SJCRH30 (cell line): ENCODE measurements around the gene IL17C. TPM values are rescaled to one million over a fixed set of nuclear protein-coding genes. Genes with fewer than 3 reads are reported as not detected.
"Not testable (repeated sequence)": the region's sequence is repeated elsewhere in the genome, so short reads cannot be mapped to it uniquely, and the experiment has no call there.

ENCODE experiments used
- DNase-seq, 2 experiments: peaks; one replicate each; pipeline ENCODE4 v3.0.0-alpha.2; 2015 to 2020
- H3K27ac ChIP-seq: fragments of 250-450 bp; sonication (Bioruptor Pico); 2 replicates; pipeline ENCODE4 v1.5.1; 2020; ENCODE audit warnings: mild to moderate bottlenecking, moderate library complexity
- H3K27me3 ChIP-seq: fragments of 250-450 bp; sonication (Bioruptor Pico); 2 replicates; pipeline ENCODE4 v1.5.1; 2020; ENCODE audit warnings: mild to moderate bottlenecking, moderate library complexity
- H3K36me3 ChIP-seq: fragments of 250-450 bp; sonication (Bioruptor Pico); 2 replicates; pipeline ENCODE4 v1.5.1; 2020; ENCODE audit warnings: mild to moderate bottlenecking, moderate library complexity
- H3K4me1 ChIP-seq: fragments of 250-450 bp; sonication (Bioruptor Pico); 2 replicates; pipeline ENCODE4 v1.5.1; 2020; ENCODE audit warnings: mild to moderate bottlenecking, moderate library complexity
- H3K4me3 ChIP-seq: fragments of 250-450 bp; sonication (Bioruptor Pico); 2 replicates; pipeline ENCODE4 v1.5.1; 2020; ENCODE audit warnings: mild to moderate bottlenecking, moderate library complexity
- H3K9me3 ChIP-seq: fragments of 250-450 bp; sonication (Bioruptor Pico); replicated peaks from 2 replicates; pipeline ENCODE4 v1.5.1; 2020; ENCODE audit warnings: mild to moderate bottlenecking, moderate library complexity
- total RNA-seq: library from RNA; depleted of rRNA; stranded (reverse); fragments of >200 nt; shearing (Covaris generic); gene quantifications from 2 replicates; pipeline ENCODE4 v1.2.3, GENCODE V29; 2014

The IL17C gene
- total RNA-seq, 1 experiment from 2014 or later, result not detected

DNA sequence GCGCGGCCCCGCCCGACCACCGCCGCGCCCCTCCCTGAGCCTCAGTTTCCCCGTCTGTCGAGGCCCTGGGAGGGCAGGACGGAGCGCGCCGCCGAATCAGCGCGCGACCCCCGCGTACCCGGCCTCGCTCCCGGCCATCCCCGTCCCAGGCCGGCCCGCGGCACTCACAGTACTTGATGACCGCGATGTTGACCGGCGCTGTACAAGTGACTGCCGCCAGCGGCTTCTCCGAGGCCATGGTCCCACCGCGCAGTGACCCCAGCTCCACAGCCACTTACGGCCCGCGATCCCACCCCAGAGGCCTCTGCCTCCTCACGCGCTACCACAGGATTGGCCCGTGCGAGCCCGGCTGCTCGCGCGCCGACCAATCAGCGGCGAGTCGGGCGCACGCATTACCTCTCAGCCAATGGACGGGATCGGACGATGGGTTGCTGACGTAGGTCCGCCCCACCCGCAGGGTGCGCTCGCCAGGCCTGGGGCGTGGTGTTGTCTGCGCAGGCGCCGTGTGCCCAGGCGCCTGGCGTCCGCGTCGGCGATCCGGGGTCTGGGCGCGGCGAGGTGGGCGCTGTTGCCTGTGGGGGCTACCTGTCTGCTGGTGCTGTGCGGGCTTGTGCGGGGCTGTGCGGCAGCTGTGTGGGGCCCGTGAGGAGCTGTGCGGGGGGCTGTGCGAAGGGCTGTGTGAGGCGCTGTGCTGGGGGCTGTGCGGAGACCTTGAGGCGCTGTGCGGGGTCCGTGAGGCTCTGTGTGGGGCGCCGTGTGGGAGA is 24.7 kb downstream of the IL17C start, which contains the start of gene MVD:
Gene MVD (minus strand): TSS at position 249 of the 764 bp plus-strand sequence. CDS start 11 bp downstream, at position 238.
- Histone ChIP-seq H3K4me1 (no peaks in the 10 kb centered on the region), H3K27ac (no peak within 1 kb of the TSS; the same call in 1 of the 2 replicates), H3K27me3 (no peaks in the 10 kb centered on the region), H3K4me3 (peak within 1 kb of the TSS; percentile 87), H3K9me3 (no peaks in the 10 kb centered on the region), H3K36me3 (no peaks in the 10 kb centered on the region)
- DNase-seq, result peak; percentile 93 to 94

DNA sequence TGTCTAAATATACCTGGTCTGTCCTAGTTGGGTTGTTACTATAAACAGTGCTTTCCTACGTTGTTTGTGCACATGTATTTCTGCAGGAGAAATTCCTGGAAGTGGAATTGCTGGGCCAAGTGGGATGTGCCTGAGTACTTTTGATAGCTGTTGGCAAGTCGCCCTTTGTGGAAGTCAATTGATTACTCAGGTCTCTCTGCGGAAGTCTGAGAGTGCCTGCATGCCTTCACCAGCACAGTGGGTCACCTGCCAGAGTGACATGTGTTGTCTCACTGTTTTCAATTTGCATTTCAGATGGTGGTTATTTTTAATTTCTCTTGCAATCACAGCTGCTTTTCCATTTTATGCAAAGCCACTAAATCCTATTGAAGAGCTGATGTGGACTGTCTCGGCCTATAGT is 26.8 kb downstream of the IL17C start:
- no peaks in the 10 kb centered on the region for H3K36me3 ChIP-seq
- H3K27me3 ChIP-seq, result no peaks in the 10 kb centered on the region
- no peak overlapping the region for H3K4me3 ChIP-seq
- no peaks in the 10 kb centered on the region for H3K4me1 ChIP-seq
- DNase-seq, result no peak
- no peaks in the 10 kb centered on the region for H3K9me3 ChIP-seq
- no peak overlapping the region for H3K27ac ChIP-seq

DNA sequence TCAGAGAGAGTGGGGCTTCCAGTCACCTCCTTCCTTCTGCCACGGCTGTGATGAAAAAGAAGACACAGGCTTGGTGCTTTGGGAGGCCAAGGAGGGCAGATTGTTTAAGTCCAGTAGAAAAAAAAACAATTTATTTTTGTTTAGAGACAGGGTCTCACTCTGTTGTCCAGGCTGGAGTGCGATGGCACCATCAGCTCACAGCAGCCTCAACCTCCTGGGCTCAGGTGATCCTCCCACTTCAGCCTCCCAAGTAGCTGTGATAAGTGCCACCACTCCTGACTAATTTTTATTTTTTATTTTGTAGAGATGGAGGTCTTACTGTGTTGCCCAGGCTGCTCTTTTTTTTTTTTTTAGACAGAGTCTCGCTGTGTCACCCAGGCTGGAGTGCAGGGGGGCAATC is 27.2 kb downstream of the IL17C start:
- no peaks in the 10 kb centered on the region for H3K9me3 ChIP-seq
- no peaks in the 10 kb centered on the region for H3K36me3 ChIP-seq
- no peak overlapping the region for H3K4me3 ChIP-seq
- H3K27me3 ChIP-seq, result no peaks in the 10 kb centered on the region
- no peak overlapping the region for H3K27ac ChIP-seq
- H3K4me1 ChIP-seq, result no peaks in the 10 kb centered on the region
- DNase-seq, result no peak

DNA sequence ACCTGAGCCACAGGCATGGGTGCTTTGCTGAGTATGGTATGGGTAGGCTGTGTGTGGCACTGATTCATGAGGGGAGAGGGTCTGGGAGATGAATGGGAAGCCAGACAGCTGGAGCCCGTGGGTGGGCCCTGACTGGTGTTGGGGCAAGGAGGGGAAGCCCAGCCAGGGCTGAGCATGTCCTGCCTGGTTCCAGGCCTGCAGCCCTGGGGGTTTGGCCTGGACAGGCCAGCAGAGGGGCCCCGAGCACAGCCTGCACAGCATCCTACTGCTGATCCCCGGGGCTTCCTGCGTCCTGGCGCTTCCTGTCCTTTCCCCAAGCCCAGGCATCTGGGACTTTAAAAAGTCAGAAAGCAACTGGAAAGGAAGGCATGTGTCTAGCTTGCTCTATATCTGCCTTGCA is 29.1 kb downstream of the IL17C start:
- DNase-seq, result peak; percentile 36 to 37
- Histone ChIP-seq H3K9me3 (no peaks in the 10 kb centered on the region), H3K27ac (no peak overlapping the region), H3K4me3 (no peak overlapping the region), H3K27me3 (no peaks in the 10 kb centered on the region), H3K36me3 (no peaks in the 10 kb centered on the region), H3K4me1 (no peaks in the 10 kb centered on the region)

DNA sequence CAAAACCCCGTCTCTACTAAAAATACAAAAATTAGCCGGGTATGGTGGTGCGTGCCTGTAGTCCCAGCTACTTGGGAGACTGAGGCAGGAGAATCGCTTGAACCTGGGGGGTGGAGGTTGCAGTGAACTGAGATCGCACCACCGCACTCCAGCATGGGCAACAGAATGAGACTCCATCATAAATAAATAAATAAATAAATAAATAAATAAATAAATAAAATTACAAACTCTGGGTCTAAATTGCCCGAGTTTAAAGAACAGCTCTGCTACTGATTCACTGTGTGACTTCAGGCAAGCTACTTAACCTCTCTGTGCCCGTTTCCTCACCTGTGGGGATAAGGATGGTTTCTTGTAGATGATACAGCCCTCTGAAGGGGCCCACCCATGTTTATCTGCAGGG is 31.1 kb downstream of the IL17C start:
- not testable (repeated sequence) for H3K27ac ChIP-seq, H3K9me3 ChIP-seq

DNA sequence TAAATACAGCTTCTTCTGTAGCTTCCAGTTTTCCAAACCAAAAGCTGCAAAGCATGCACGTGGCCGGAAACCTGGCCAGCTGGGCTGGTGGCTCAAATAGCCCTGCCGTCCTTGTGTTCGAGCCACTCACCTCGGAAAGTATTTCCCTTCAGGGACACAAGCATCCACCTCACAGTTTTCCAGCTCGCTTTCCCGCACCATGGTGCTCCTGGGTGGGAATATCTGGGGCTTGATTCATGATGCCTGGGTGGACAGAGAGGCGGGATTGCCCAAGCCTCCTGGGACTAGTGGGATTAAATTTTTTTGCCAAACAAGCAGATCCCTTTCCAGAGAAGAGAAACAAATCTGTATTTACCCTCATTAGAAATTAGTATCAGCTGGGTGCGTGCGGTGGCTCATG is 31.6 kb downstream of the IL17C start:
- H3K27ac ChIP-seq, result no peak overlapping the region
- no peaks in the 10 kb centered on the region for H3K9me3 ChIP-seq
- DNase-seq, result no peak
- no peak overlapping the region for H3K4me3 ChIP-seq
- no peaks in the 10 kb centered on the region for H3K27me3 ChIP-seq
- no peaks in the 10 kb centered on the region for H3K36me3 ChIP-seq
- no peaks in the 10 kb centered on the region for H3K4me1 ChIP-seq

More for the DNA sequence above, 31.1 kb downstream of the IL17C start:
- H3K36me3 ChIP-seq, H3K4me3 ChIP-seq, H3K27me3 ChIP-seq, H3K4me1 ChIP-seq, DNase-seq: not testable (repeated sequence)

DNA sequence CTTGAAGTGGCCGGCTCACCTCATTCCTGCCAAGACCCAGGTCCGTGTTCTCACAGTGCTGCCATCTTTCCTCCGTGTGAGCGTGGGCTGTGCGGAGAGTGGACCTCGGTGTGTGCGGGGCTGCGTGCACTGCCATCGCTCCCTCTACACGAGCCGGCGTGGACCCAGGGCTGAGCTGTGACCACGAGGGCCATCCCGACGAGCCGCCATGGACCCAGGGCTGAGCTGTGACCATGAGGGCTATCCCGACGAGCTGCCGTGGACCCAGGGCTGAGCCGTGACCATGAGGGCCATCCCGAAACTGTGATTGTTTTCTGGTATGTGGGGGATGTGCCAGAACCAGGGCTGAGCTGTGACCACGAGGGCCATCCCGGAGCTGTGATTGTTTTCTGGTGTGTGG is 33.4 kb downstream of the IL17C start:
- H3K36me3 ChIP-seq, result no peaks in the 10 kb centered on the region
- H3K27me3 ChIP-seq, result no peaks in the 10 kb centered on the region
- H3K27ac ChIP-seq, result no peak overlapping the region
- no peaks in the 10 kb centered on the region for H3K9me3 ChIP-seq
- DNase-seq, result no peak
- no peak overlapping the region for H3K4me3 ChIP-seq
- no peaks in the 10 kb centered on the region for H3K4me1 ChIP-seq

DNA sequence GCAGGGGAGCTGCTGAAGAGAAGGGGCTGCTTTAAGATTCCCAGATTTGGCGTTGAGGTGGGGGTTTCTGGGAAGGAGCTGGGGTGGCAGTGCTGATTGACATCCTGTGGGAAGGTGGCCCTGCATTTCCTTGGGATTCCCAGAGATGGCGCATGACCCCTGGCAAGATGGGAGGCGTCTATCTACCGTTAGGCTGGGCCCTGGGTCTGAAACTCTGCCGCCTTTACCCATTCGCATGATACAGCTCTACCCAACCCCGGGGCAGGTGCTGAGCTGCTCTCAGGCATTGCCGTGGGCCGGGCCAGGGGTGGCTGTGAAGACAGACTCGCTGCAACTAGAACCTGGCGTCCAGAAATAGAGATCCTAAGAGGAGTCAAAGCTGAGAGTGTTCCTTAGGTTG is 34.4 kb downstream of the IL17C start:
- H3K9me3 ChIP-seq, result no peaks in the 10 kb centered on the region
- H3K27me3 ChIP-seq, result no peaks in the 10 kb centered on the region
- no peaks in the 10 kb centered on the region for H3K4me1 ChIP-seq
- no peak overlapping the region for H3K4me3 ChIP-seq
- no peaks in the 10 kb centered on the region for H3K36me3 ChIP-seq
- DNase-seq, result no peak
- H3K27ac ChIP-seq, result no peak overlapping the region

DNA sequence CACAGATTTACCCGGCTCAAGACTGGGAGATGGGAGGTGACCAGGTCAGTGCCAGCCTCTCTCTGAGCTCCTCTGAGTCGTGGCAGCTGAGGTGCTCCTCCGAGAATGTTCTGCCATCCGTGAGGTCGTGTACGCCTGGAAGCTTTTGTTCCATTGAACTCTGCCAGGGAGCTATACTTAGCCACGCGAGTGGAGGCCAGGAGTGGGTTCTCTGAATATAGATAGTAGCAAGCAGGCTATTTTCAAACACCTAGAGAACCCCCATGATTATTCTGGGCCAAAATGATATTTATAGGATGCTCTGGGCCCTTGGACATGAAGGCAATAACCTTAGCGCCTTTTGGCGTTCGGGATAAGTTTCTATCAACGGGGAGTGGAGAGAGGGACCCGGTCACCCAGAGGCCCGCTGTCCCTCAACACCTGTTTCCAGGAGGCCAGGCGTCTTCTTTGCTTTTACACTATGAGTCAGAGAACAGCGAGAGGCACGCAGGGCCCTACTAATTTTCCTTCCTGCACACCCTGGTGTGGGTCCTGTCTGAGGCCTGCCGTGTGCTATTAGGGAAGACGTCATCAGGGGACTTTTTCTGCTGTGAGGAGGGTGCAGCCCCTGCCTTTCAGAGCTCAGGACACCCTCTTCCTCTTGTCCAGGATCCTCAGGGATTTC is 35.5 kb downstream of the IL17C start:
- peak in 1 of 2 experiments; percentile 27 for DNase-seq
- H3K36me3 ChIP-seq, result no peaks in the 10 kb centered on the region
- H3K9me3 ChIP-seq, result no peaks in the 10 kb centered on the region
- no peaks in the 10 kb centered on the region for H3K27me3 ChIP-seq
- no peak overlapping the region for H3K27ac ChIP-seq
- H3K4me1 ChIP-seq, result no peaks in the 10 kb centered on the region
- no peak overlapping the region for H3K4me3 ChIP-seq

DNA sequence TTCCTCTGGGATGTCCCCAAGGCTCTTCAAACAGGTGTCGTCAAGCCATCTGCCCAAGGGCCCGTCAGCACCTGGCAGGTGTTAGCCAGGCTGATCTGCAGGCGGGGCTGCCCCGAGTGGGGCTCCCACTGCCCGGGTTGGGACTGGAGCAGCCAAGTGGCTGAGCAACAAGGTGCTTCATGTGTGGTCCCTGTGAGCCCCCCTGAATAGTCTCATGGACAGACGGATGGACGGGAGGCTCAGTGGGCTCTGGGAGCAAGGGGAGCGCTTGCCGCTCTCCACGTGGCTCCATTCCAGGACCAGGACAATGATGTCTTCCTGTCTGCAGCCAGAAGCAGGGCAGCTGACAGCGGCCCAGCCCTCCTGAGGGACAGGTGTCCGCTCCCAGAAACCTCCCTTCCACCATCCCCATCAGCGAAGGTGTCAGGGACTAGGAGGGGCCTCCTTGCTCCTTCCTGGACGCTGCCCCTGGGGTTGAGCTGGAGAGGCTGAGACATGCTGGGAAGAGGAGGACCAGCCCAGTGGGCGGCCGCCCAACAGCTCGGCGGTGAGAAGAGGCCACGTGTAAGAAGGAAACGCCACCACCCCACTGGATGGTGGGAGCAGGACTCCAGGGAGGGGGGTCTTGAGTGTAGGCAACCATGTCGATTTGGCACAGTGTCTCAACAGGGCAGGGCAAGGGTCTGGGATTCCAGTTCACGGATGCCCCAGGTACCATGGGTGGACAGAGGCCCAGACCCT is 38.3 kb downstream of the IL17C start:
- no peak overlapping the region for H3K27ac ChIP-seq
- DNase-seq, result no peak
- no peaks in the 10 kb centered on the region for H3K27me3 ChIP-seq
- no peak overlapping the region for H3K4me3 ChIP-seq
- H3K36me3 ChIP-seq, result no peaks in the 10 kb centered on the region
- H3K4me1 ChIP-seq, result no peaks in the 10 kb centered on the region
- H3K9me3 ChIP-seq, result no peaks in the 10 kb centered on the region

DNA sequence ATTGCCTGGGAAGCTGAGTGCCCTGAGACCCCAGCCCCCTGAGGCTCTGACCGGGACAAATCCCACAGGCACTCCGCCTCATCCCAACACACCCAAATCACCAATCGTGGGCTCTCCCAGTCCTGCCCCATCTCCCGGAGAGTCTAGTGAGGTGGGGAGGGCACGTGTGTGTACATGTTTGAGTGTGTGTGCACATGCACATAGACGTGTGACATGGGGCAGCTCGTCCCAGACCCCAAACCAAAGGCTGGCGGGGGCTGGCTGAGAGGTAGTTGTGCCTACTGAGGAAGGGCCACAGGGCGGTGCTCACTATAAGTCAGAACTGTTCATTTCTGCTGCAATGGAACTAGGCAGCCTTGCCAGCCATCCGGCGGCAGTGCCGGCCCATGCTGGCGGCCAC is 39.3 kb downstream of the IL17C start:
- no peaks in the 10 kb centered on the region for H3K9me3 ChIP-seq
- no peaks in the 10 kb centered on the region for H3K36me3 ChIP-seq
- H3K4me1 ChIP-seq, result no peaks in the 10 kb centered on the region
- no peak overlapping the region for H3K4me3 ChIP-seq
- no peaks in the 10 kb centered on the region for H3K27me3 ChIP-seq
- no peak overlapping the region for H3K27ac ChIP-seq
- no peak for DNase-seq

DNA sequence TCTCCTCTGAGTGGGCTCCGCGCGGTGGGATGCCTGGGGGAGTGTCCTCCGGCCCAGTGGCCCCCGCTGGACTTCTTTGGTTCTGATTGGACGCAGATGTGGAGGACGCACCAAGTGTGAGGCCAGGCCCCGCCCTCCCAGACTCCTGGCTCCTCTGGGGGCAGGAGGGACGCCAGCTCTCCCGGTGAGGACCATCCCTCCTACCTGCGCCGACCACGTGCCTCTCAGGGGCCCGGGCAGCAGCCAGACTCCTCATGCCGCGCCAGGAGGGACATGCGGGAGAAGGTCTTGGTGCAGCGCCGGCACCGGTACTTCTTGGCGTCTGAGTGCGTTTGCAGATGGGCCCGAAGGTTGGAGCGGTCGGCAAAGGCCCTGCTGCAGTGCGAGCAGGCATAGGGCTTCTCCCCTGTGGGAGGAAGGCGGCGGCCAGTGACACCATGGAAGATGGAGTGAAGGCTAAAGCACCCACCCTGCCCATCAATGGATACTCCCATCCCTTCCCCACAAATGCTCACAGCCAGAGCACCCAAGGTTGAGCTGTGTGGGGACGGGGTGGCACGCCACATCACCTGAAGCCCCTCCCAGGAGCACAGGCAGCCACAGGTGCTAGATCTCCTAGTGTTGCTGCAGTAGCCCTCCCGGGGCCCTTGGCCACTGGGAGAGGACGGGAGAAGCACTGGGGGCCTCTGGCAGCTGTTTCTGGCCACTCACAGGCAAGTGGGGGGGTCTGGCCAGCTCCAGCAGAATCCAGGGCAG is 40.0 kb downstream of the IL17C start:
- no peak for DNase-seq
- Histone ChIP-seq H3K4me1 (no peaks in the 10 kb centered on the region), H3K4me3 (no peak overlapping the region), H3K9me3 (no peaks in the 10 kb centered on the region), H3K36me3 (no peaks in the 10 kb centered on the region), H3K27ac (no peak overlapping the region), H3K27me3 (no peaks in the 10 kb centered on the region)

DNA sequence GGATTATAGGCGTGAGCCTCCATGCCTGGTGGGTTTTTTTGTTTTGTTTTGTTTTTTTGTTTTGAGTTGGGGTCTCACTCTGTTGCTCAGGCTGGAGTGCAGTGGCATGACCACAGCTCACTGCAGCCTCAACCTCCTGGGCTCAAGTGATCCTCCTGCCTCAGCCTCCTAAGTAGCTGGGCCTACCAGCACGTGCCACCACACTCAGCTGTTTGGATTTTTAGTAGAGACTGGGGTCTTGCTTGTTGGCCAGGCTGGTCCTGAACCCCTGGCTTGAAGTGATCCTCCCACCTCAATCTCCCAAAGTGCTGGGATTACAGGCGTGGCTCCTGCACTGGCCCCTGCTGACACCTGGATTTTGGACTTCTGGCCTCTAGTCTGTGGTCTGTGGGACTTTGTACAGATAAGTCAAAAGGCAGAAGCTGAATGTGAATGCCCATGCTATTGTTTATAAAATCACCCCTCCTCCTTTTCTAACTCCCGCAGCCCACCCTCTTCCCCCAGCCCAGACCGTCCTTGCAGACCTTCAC is 42.2 kb downstream of the IL17C start:
- Histone ChIP-seq H3K27ac (no peak overlapping the region), H3K27me3 (no peaks in the 10 kb centered on the region), H3K4me3 (no peak overlapping the region), H3K4me1 (peaks cover 5% of the 10 kb centered on the region; the same call in 1 of the 2 replicates), H3K9me3 (no peaks in the 10 kb centered on the region), H3K36me3 (no peaks in the 10 kb centered on the region)
- no peak for DNase-seq

DNA sequence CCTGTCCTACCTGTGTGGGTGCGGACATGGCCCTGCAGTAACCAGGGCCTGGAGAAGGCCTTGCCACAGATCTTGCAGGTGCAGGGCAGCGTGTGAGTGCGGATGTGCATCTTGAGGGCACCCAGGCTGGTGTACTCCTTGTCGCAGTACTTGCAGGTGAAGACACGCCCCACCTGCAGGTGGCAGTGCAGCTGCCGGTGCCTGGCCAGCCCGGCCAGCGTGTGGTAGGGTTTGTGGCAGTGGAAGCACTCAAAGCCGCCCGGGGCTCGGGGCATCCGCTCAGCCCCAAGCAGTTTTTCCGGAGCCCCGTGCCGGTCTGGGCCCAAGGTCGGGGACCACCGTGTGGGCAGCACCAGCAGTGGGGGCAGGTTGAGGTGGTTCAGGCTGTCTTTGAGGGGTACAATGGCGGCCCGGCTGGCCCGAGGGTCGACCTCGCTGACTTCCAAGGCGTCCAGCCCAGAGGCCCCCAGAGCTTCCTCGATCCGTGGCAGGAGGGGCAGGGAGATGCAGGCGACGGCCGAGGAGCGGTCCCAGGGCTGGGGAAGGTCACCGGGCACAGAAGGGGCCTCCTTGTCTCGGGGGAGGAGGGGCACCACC is 42.8 kb downstream of the IL17C start:
- DNase-seq, result no peak
- H3K4me1 ChIP-seq, result peaks cover 5% of the 10 kb centered on the region; the same call in 1 of the 2 replicates
- H3K27me3 ChIP-seq, result no peaks in the 10 kb centered on the region
- H3K4me3 ChIP-seq, result no peak overlapping the region
- no peaks in the 10 kb centered on the region for H3K9me3 ChIP-seq
- no peaks in the 10 kb centered on the region for H3K36me3 ChIP-seq
- H3K27ac ChIP-seq, result no peak overlapping the region
